Glomerular visceral epithelial cell (primary cell): ENCODE results near the gene JPH3.

Source experiments
- DNase-seq: peaks from one replicate; pipeline ENCODE4 v3.0.0-alpha.2; 2016; ENCODE audit errors: extremely low spot score

JPH3 gene

DNA sequence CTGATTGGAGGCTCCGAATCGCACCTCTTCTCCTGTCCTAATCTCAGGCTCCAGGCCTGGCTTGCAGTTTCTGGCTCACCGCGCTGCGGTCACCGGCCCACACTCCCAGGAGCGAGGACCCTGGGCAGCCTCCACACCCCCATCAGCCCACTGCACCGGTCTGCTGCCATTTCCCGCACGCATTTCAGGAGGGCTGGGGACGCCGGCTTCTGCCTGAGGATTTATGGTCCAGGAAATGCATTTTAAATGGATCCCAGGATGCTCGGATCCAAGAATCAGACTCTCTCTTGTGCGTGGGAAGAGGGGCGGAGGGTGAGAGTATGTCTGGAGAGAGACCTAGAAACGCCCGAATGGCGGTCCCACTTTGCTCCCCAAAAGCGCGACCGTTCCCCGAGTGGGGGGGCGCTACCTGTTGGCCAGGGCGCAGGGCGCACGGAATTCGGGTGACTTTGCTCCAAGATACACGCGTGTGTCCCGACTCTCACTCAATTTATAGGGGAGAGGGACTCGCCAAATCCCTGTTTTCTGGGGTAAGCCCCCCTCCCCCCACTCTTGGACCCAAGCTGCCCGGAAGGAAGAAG lies 817 bp upstream of the JPH3 start:
- no peak for DNase-seq

DNA sequence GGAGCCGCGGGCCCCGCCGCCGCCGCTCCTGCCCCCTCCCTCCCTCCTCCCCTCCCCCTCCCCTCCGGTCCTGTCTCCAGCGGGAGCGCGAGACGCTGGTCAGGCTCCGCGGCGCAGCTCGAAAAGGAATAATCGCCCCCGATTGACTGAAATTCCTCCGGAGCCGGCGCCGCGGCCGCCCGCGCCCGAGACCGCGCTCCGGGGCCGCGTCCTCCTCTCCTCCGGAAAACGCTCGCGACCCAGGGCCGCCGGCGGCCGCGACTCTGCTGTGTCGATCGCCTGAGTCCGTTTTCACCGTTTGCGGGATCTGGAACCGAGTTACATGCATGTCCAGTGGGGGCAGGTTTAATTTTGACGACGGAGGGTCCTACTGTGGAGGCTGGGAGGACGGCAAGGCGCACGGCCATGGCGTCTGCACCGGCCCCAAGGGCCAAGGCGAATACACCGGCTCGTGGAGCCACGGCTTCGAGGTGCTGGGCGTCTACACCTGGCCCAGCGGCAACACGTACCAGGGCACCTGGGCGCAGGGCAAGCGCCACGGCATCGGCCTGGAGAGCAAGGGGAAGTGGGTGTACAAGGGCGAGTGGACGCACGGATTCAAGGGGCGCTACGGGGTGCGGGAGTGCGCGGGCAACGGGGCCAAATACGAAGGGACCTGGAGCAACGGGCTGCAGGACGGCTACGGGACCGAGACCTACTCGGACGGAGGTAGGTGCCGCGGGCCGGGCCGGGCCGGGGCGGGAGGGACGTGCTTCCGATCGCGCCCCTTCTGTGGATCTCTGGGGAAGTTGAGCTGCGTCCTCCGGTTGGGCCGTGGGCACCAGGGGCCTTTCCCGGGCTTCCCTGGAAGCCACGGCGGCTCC lies 744 bp downstream of the JPH3 start:
- DNase-seq: no peak

GRCh38 chr16:87603684-87604633 lies 1.7 kb downstream of the JPH3 start:
- DNase-seq: no peak

DNA sequence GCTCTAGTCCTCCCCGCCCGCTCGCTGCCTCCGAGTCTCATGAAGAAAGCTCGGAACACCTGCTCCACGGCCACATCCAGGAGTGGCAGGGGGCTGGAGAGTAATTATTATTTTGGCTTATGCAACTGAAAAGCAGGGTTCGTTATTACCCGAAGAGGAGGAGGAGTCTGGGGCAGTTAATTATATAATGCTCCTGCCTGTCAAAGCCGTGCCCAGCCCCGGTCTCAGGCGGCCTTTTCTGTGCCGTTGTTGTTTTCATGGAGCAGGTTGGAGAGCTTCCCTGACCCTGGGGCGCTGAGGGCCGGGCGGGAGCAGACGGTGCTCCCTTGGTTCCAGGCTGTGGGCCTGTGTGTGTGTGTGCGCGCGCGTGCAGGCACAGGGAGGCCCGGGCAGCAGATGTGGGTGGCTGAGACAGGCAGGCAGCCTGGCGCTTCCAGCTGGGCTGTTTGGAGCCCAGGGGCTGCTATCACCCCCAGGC lies 2.4 kb downstream of the JPH3 start:
- no peak for DNase-seq

DNA sequence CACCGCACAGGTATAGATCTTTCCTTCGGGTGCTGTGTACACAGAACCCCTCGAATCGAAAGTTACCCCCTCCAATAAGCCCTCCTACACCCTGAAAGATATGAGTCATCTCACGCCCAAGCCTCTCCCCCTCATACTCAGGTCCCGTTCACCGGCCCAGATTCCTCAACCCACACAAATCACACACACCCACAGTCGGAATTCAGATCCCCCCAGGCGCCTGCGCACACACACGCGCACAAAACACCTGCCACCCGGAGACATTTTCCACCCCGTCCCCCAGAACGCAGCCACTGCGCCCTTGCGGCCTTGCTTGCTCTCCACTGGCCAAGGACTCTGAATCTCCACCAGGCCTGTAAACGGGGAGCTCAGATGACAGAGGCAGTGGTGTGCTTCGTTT lies 4.9 kb downstream of the JPH3 start:
- DNase-seq: no peak

DNA sequence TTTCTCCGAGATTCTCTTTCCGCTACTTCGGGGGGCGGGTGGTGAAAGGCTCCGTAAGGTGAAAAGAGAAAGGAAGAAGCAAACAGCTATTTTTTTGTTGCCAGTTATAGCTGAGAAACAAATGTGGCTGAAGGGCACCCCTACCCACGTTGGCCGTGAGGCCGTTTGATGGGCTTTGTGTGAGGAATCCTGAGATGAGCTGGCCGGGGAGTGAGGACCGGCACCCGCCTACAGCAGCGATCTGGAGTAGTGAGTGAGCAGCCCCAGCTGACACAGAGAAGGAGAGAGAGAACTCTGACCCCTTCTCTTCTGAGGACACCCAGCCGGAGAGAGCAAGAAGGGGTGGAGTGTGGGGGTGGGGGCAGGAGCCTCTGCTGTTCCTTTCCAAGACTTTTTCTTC lies 5.6 kb downstream of the JPH3 start:
- DNase-seq: no peak

GRCh38 chr16:87608400-87608985 lies 6.2 kb downstream of the JPH3 start:
- DNase-seq: peak; percentile 48

DNA sequence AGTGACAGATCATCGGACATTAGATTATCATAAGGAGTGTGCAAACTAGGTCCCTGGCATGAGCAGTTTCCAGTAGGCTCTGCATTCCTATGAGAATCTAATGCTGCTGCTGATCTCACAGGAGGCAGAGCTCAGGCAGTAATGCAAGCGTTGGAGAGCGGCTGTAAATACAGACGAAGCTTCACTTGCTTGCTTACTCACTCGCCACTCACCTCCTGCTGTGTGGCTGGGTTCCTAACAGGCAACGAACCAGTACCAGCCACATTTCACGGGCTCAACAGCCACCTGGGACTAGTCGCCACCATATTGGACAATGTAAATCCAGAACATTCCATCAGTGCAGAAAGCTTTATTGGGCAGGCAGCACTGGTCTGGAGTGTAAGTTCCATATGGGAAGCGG lies 7.7 kb downstream of the JPH3 start:
- DNase-seq: no peak

DNA sequence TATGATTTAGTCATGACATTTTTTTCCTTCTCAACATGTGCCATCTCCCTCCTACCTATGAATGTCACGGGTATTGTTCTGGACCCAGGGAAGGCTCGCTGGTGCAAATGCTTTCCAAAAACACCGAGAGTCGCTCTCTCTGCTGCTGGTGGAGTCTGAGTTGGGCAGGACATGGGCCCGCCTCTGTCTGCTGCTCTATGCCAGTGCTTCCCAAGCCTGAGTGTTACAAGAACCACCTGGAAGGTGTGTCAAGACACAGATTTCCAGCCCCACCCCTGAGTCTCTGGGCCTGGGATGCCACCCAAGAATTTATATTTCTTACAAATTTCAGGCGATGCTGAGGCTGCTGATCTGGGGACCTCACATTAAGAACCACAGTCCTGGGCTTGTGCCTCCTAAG lies 9.1 kb downstream of the JPH3 start:
- DNase-seq: no peak

DNA sequence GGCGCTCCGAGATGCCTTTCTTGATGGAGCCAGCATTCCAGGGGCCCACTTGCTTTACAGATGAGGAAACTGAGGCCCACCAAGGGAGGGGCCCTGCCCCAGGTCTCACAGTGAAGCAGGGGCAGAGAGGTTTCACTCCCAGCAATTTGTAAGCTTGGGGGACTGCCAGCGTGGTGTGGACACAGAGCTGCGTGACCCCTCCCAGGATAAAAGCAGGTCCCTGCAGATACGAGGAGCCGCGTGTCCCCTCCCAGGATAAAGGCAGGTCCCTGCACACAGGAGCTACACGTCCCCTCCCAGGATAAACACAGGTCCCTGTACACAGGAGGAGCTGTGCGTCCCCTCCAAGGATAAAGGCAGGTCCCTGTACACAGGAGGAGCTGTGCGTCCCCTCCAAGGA lies 11.7 kb downstream of the JPH3 start:
- DNase-seq: no peak

DNA sequence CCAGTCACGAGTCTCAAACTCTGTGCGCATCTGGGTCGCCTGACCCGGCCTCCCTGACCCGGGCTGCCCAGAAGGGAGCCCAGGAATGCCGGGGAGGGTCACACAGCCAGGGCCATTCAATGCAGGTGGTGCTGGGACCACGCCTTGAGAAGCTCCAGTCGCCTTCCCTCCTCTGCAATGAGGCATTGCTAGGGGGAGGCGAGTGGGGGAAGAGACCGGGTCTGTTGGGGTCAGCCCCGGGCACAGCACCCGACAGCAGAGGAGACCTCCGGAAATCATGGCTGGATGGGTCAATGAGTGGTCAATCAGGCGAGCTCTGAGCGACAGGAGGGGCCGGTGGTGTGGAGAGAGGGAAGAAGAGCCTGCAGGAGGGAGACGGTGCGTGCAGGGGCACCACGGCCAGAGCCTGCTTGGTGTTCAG lies 13.3 kb downstream of the JPH3 start:
- DNase-seq: no peak

GRCh38 chr16:87616556-87616955 lies 14.2 kb downstream of the JPH3 start:
- no peak for DNase-seq

DNA sequence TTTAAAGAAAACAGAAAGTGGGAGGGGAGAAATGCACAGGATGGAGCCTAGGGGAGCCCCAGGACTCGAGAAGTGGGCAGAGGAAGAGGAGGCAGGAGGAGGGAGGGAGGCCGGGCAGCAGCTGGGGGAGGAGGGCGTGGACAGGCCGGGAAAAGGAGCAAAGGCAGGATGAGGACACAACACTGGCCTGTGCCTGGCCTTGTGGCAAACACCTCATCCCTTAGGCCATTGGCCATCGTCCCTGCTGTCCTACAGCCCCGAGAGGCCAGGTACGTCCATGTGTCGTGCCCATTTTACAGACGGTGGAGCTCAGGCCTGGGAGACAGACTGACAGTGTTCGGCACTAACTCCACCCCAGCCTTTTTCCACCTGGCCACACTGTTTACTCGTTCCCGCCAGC lies 15.9 kb downstream of the JPH3 start:
- no peak for DNase-seq

- DNase-seq: no peak
These were observed 17.3 kb downstream of the JPH3 start for GRCh38 chr16:87619360-87620200.

- no peak for DNase-seq
These were observed 17.8 kb downstream of the JPH3 start for GRCh38 chr16:87620201-87620495.

GRCh38 chr16:87621550-87621829 lies 19.2 kb downstream of the JPH3 start:
- no peak for DNase-seq

DNA sequence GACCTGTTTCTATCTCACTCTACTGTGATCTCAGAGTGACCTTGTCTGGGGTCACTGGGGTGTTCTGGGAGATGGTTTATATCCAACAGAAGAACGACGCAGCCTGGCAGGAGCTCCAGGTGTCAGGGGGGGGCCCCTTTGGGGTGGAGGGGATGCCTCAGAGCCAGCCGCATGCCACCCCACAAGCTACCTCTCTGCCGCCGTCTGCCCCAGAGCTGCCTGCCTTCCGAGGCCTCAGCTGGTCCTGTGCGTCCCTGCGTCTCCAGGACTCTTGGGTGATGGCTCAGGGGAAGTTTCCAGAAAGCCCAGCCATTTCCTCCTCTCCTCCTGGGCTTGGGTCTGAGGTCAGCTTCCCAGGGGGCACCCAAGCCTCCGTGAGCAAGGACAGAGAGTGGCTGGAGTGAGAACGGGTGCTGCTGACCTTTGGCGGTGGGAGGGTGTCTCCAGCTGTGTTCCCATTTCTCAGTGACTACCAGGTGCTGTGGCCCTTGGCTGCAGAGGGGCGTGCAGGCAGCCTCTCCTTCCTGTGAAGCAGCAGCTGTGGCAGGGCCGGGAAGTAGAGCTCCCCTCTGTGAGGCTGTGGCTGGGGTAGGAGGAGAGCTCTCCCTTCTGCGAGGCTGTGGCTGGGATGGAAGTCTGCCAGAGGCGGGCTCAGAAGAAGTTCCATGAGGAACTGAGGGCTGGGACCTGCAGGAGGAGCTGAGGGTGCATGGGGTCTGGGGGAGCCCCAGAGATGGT lies 19.8 kb downstream of the JPH3 start:
- no peak for DNase-seq

DNA sequence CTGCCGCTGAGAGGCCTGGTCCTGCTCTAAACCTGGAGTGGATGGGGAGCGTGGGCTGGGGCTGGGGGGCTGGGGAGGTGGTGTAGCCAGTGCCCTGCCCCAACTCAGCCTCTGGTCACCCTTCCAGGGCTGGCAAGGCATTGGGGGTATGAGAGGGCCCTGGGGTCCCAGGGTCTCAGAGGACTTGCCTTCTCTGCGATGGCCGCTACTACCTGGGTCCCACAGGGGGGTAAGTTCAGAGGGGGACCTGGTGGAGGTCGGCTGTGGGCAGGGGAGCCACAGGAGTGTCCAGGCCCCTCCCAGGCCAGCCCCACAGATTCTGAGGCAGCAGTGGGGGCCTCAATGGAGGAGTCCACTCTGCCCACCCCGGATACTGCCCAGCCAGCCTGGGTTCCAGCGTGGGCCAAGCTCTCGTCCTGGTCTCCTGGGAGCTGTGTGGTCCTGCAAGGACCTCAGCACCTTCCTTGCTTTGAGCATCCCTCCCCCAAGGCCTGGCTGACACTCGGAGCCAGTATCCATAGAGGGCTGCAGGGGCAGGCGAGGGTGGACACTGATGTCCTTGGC lies 20.5 kb downstream of the JPH3 start:
- DNase-seq: no peak

DNA sequence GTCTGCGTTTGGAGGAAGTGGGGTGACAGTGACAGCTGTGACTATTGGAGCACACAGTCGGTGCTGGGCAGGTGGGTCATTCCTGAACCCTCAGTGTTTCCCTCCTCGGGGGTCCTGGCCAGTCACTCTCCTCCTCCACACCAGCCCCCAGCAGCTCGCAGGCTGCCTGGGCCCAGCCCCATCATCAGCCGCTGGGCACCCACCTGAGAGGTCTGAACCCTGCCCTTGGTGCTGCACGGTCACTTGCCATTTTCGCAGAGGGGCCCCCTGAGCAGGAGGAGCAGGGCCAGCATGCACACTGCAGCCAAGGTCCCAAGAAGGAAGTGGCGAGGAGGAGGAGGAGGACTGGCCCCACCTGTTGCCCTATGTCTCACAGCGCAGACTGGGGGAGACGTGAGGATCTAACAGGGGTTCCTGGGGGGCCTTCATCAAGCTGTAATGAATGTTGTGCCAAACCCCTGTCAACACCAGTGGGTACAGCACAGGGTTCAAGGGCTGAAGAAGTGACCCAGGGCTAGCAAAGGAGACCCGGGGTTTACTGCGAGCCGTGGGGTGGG lies 23.0 kb downstream of the JPH3 start:
- DNase-seq: no peak

DNA sequence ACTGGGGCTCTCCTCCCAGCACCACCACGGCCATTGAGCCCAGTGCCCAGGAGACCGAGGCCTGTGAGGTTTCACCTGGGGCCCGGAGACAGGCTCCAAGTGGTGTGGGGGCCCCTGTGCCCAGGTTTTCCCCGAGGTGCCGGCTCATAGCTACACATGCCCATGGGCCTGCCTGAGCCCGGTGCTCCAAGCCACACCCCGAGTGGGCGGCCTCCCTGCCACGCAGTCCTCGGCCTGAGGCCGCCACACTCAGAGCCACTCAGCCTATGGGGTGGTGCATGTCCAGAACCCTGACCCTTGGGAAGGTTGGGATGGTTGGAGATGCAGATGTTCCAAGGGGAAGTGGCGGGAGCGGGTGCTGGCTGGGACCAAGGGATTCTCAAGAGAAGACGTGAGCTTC lies 24.1 kb downstream of the JPH3 start:
- no peak for DNase-seq
